Esophagus squamous epithelium (tissue), 4 donors: ENCODE measurements around the gene ARF1.

Experiments used
- POLR2A ChIP-seq, 4 donors: fragments of 450-650 bp; IDR thresholded peaks; one replicate each; pipeline ENCODE4 v1.6.1; 2017; ENCODE audit warnings: antibody characterized with exemption in 4 of 4, mild to moderate bottlenecking in 4 of 4, moderate library complexity in 3 of 4
- TF ChIP-seq, protein P1 (sequence below), 6 experiments: fragments of 450-650 bp in 4 of 6; fragments of 200-600 bp in 2 of 6; sonication (generic) in 2 of 6; IDR thresholded peaks; one replicate each; pipeline ENCODE4 v1.5.1; 2016 to 2019; ENCODE audit warnings: antibody characterized with exemption in 6 of 6, mild to moderate bottlenecking in 4 of 6, moderate library complexity in 4 of 6

DNA sequence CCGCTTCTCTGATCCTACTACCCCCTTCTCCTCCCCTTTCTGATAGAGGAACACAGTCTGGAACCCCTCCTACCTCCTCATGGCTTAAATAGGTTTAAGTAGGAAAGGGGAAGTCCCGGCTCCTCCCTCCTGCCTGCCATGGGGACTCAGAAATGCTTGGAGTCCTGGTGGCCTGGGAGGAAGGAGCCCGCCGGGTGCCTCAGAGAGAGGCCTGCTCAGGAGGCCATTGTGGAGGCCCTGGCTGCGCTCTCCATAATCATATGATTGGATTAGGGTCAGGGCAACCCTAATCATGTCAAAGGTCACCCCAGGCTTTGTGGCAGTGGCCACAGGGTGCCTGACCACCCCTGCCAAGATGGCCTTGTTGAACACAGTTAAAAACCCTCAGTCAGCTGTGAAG is 46.7 kb upstream of the ARF1 start:
- TF ChIP-seq, protein P1, sequence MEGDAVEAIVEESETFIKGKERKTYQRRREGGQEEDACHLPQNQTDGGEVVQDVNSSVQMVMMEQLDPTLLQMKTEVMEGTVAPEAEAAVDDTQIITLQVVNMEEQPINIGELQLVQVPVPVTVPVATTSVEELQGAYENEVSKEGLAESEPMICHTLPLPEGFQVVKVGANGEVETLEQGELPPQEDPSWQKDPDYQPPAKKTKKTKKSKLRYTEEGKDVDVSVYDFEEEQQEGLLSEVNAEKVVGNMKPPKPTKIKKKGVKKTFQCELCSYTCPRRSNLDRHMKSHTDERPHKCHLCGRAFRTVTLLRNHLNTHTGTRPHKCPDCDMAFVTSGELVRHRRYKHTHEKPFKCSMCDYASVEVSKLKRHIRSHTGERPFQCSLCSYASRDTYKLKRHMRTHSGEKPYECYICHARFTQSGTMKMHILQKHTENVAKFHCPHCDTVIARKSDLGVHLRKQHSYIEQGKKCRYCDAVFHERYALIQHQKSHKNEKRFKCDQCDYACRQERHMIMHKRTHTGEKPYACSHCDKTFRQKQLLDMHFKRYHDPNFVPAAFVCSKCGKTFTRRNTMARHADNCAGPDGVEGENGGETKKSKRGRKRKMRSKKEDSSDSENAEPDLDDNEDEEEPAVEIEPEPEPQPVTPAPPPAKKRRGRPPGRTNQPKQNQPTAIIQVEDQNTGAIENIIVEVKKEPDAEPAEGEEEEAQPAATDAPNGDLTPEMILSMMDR (IDR thresholded peaks at IDR 0.05): no peak
- no peak for TF ChIP-seq POLR2A (IDR thresholded peaks at IDR 0.05)
